Neural cell (in vitro differentiated cells): Measurements from ENCODE around the gene MYADML2.

Experiments
- EP300 ChIP-seq: fragments of 450-650 bp; conservative IDR thresholded peaks from 2 replicates; pipeline ENCODE4 v1.6.1; 2014; ENCODE audit warnings: antibody characterized with exemption, mild to moderate bottlenecking, moderate library complexity; ENCODE audit not compliant: poor library complexity, severe bottlenecking
- EZH2 ChIP-seq: fragments of 200-600, 300-800 bp; shearing (Covaris generic), sonication (generic); IDR thresholded peaks from 2 replicates; pipeline ENCODE4 v1.6.1; 2014; ENCODE audit warnings: antibody characterized with exemption, low read length, borderline replicate concordance, mild to moderate bottlenecking; ENCODE audit not compliant: insufficient read depth, poor library complexity, severe bottlenecking
- POLR2AphosphoS5 ChIP-seq: IDR thresholded peaks from 2 replicates; pipeline ENCODE4 v1.6.1; 2012
- TF ChIP-seq, protein P1 (sequence below): fragments of 450-650 bp; IDR thresholded peaks from 2 replicates; pipeline ENCODE4 v1.5.1; 2014; ENCODE audit warnings: antibody characterized with exemption, mild to moderate bottlenecking, moderate library complexity; ENCODE audit not compliant: poor library complexity, severe bottlenecking

DNA sequence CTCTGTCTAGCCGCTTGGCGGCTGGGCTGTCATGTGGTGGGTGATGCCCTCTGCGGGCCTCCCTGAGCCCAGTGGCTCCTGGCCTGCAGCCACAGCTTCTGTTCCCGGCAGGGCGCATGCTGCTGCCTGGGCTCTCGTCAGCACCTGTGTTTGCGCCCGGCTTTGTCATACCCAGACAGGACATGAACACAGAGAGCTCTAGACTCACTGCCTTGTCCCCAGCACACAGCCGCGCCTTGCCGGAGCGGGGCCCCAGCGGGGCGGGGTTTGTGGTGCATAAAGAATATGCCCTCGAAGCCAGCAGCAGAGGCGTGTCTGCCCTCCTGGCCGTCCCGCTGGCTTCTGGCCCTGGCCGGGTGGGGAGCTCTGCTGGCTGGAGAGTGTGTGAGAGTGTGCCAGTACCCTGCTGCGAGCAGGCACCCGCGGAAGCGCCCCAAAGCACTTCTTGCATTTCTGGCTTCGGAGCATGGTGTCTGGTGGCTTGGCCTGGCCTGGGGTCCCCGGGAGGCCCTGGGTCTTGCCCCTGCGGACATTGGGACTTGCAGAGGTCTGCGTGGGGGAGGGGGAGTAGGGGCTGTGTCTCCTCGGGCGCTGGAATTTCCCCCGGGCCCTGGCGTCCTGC is 44.8 kb upstream of the MYADML2 start:
- TF ChIP-seq, protein P1, sequence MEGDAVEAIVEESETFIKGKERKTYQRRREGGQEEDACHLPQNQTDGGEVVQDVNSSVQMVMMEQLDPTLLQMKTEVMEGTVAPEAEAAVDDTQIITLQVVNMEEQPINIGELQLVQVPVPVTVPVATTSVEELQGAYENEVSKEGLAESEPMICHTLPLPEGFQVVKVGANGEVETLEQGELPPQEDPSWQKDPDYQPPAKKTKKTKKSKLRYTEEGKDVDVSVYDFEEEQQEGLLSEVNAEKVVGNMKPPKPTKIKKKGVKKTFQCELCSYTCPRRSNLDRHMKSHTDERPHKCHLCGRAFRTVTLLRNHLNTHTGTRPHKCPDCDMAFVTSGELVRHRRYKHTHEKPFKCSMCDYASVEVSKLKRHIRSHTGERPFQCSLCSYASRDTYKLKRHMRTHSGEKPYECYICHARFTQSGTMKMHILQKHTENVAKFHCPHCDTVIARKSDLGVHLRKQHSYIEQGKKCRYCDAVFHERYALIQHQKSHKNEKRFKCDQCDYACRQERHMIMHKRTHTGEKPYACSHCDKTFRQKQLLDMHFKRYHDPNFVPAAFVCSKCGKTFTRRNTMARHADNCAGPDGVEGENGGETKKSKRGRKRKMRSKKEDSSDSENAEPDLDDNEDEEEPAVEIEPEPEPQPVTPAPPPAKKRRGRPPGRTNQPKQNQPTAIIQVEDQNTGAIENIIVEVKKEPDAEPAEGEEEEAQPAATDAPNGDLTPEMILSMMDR: no peak
- TF ChIP-seq EP300 (no peak), EZH2 (no peak), POLR2AphosphoS5 (no peak)
